HUES64 (cell line): ENCODE results near the gene PIK3IP1.

Experiments used
- H3K27ac ChIP-seq: 2 replicates; pipeline ENCODE4 v1.7.0; 2013; ENCODE audit warnings: low read depth, low read length, inconsistent platforms
- H3K27me3 ChIP-seq: 2 replicates; pipeline ENCODE4 v1.6.1; 2013; ENCODE audit warnings: mild to moderate bottlenecking, low read length; ENCODE audit not compliant: insufficient read depth
- H3K36me3 ChIP-seq: 2 replicates; pipeline ENCODE4 v1.6.1; 2013; ENCODE audit warnings: mild to moderate bottlenecking, low read length; ENCODE audit not compliant: insufficient read depth
- H3K4me1 ChIP-seq: 2 replicates; pipeline ENCODE4 v1.6.1; 2013; ENCODE audit warnings: mild to moderate bottlenecking, low read length, moderate library complexity; ENCODE audit not compliant: insufficient read depth
- H3K4me3 ChIP-seq: 2 replicates; pipeline ENCODE4 v1.5.1; 2013; ENCODE audit warnings: mild to moderate bottlenecking, low read length, moderate library complexity
- H3K9ac ChIP-seq: 2 replicates; pipeline ENCODE4 v1.6.1; 2013; ENCODE audit warnings: mild to moderate bottlenecking, low read depth, low read length
- H3K9me3 ChIP-seq: 2 replicates; pipeline ENCODE4 v1.6.1; 2013; ENCODE audit warnings: low read depth, low read length; ENCODE audit not compliant: insufficient read depth
- WGBS: fragments of 150-250, 120-280 bp; methylation state at CpG from one replicate; pipeline ENCODE4 v1.1.7; 2013; ENCODE audit warnings: missing lambda C conversion rate; 5-methylcytosine and 5-hydroxymethylcytosine counted together

The PIK3IP1 gene

DNA sequence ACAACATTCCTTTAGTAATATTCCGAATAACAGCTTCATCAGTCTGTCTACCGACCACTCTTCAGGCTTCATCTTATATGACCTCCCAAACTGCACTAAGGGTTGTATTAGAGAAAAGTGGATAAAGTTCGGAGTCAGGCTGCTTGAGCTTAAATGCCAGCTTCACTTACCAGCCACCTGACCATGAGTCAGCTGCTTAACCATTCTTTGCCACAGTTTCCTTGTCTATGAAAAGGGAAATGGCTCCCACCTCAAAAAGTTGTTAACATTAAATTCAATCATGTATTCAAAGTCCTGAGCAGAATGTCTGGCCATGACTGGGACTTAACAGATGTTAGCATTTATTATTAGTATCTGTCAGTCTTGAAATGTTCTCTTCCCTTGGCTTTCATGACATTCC lies 59.3 kb downstream of the PIK3IP1 start:
- H3K9me3 ChIP-seq = no peaks in the 10 kb centered on the region
- peaks cover 10% of the 10 kb centered on the region for H3K36me3 ChIP-seq
- no peaks in the 10 kb centered on the region for H3K27me3 ChIP-seq
- H3K4me1 ChIP-seq = peaks cover 12% of the 10 kb centered on the region; the same call in 1 of the 2 replicates
- no peak overlapping the region for H3K27ac ChIP-seq
- WGBS = 96% methylated on average over 3 of the region's 3 CpGs
- no peak overlapping the region for H3K9ac ChIP-seq
- no peak overlapping the region for H3K4me3 ChIP-seq
